HepG2 (cell line): ENCODE data around the gene GDAP2.

Experiments
- CAMTA2 ChIP-seq: sonication (generic); formaldehyde crosslinking; IDR thresholded peaks from 2 replicates; pipeline ENCODE4 v1.4.0; 2020; ENCODE audit warnings: mild to moderate bottlenecking, missing genetic modification reagents, borderline replicate concordance
- CTCF ChIP-seq: sonication (generic); formaldehyde crosslinking; IDR thresholded peaks from 2 replicates; pipeline ENCODE4 v1.5.0; 2020; ENCODE audit warnings: mild to moderate bottlenecking, missing genetic modification reagents, moderate library complexity
- EZH2 ChIP-seq: conservative IDR thresholded peaks from 2 replicates; pipeline ENCODE4 v1.6.1; 2012; ENCODE audit warnings: mild to moderate bottlenecking, low read depth, low read length, moderate library complexity
- FOXP1 ChIP-seq, 2 experiments: fragments of 450-650 bp in 1 of 2; IDR thresholded peaks; 2 replicates each; pipeline ENCODE4 v1.6.1; 2017 to 2018; ENCODE audit warnings: antibody characterized with exemption in 1 of 2
- GLI4 ChIP-seq: sonication (generic); formaldehyde crosslinking; IDR thresholded peaks from 2 replicates; pipeline ENCODE4 v1.5.1; 2020; ENCODE audit warnings: missing genetic modification reagents, mild to moderate bottlenecking, moderate library complexity, borderline replicate concordance
- JUN ChIP-seq: sonication (generic); formaldehyde crosslinking; IDR thresholded peaks from 2 replicates; pipeline ENCODE4 v1.4.0; 2020; ENCODE audit warnings: mild to moderate bottlenecking, missing genetic modification reagents
- RBM22 ChIP-seq: fragments of 200-400 bp; formaldehyde crosslinking; optimal IDR thresholded peaks from 2 replicates; pipeline ENCODE3; 2017; ENCODE audit warnings: mild to moderate bottlenecking, low read length, moderate library complexity
- SP1 ChIP-seq, 2 experiments: fragments of 450-650 bp in 1 of 2; sonication (generic) in 1 of 2; formaldehyde crosslinking in 1 of 2; IDR thresholded peaks; 2 replicates each; pipeline versions ENCODE4 v1.4.0 to v1.6.1; 2016 to 2020; ENCODE audit warnings: missing genetic modification reagents in 1 of 2
- SP5 ChIP-seq: IDR thresholded peaks from 2 replicates; pipeline ENCODE4 v1.6.1; 2016; ENCODE audit warnings: low read depth, borderline replicate concordance
- YY1 ChIP-seq: IDR thresholded peaks from 2 replicates; pipeline ENCODE4 v1.6.1; 2011; ENCODE audit warnings: low read length, low read depth, moderate library complexity, mild to moderate bottlenecking; ENCODE audit not compliant: insufficient read depth, insufficient replicate concordance
- ZBTB33 ChIP-seq: sonication (generic); formaldehyde crosslinking; IDR thresholded peaks from 2 replicates; pipeline ENCODE4 v1.4.0; 2020; ENCODE audit warnings: missing genetic modification reagents
- ZFP36 ChIP-seq: fragments of 150-350 bp; IDR thresholded peaks from 2 replicates; pipeline ENCODE4 v1.6.1; 2018; ENCODE audit warnings: borderline replicate concordance, low read length, low read depth; ENCODE audit not compliant: partially characterized antibody
- ZNF318 ChIP-seq: sonication (generic); formaldehyde crosslinking; IDR thresholded peaks from 2 replicates; pipeline ENCODE4 v1.4.0; 2020; ENCODE audit warnings: mild to moderate bottlenecking, missing genetic modification reagents

GRCh38 chr1:117838911-117839310, 90.5 kb downstream of the GDAP2 start:
- TF ChIP-seq GLI4 (CRISPR knock-in tag) (no peak), ZFP36 (no peak), EZH2 (no peak), YY1 (no peak), JUN (no peak), SP1 (IDR thresholded peaks at IDR 0.05) (no peak), SP1 (CRISPR knock-in tag; IDR thresholded peaks at IDR 0.05) (no peak), ZNF318 (CRISPR knock-in tag) (no peak), CAMTA2 (CRISPR knock-in tag) (no peak), ZBTB33 (CRISPR knock-in tag) (no peak), FOXP1 (IDR thresholded peaks at IDR 0.05) (no peak), FOXP1 (CRISPR knock-in tag; IDR thresholded peaks at IDR 0.05) (no peak), SP5 (no peak), CTCF (CRISPR knock-in tag) (no peak), RBM22 (no peak)
